SK-N-DZ (cell line): Measurements from ENCODE around the gene CCDC141.

Experiments
- DNase-seq: peaks from one replicate; pipeline ENCODE4 v3.0.0-alpha.2; 2015; ENCODE audit warnings: low spot score

CCDC141 gene

DNA sequence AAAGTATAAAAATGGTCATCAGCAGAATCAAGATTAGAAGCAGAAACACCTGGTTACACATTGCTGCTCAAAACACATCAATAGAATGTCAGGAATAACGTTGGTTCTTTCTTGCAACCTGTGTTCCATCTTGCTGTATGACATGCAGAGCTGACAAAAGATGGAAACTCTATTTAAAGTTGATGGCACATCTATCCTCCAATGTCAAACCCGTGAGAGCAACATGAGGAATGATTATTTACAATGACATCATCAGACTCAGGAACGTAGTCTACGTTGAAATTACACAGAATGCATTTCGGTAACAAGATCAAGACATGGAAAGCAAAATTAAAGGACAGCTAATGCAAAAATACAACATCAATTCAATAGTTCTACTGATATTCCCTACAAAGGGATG, 216.6 kb downstream of the CCDC141 start:
- no peak for DNase-seq

DNA sequence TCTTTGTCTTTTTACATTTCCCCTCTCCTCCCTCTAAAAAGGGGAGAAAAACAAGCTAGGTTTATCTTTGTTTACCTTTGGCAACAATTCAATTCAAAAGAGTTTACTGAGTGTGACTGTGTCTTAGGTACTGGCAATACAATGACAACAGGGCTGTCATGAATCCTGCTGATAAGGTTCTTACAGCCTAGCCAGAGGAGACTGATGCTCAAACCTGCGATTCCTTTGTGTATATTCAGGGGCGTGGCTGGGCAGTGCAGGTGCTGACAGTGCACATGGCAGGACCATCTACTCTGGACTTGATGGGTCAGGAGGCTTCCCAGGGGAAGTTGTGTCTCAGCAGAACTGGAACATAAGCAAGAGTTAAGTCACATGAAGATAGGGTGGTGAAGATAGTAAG, 219.5 kb downstream of the CCDC141 start:
- DNase-seq, result no peak

DNA sequence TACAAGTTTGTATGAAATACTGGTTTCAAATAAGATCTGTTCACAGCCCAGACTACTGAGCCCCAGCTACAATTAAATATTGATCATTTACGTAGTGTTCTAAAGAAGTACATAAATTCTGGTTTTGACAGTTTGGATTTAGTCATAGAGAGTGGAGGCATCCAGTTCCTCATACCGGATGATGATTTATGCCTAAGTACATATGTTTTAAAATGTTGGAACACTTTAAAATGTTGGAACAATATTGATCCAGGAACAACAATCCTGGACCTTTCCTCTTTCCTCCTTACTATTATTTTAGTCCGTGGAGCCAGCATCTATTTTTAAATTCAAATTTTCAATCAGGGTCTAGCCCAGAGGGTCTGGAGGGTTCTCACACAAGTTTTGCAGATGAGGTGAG, 220.0 kb downstream of the CCDC141 start:
- no peak for DNase-seq

DNA sequence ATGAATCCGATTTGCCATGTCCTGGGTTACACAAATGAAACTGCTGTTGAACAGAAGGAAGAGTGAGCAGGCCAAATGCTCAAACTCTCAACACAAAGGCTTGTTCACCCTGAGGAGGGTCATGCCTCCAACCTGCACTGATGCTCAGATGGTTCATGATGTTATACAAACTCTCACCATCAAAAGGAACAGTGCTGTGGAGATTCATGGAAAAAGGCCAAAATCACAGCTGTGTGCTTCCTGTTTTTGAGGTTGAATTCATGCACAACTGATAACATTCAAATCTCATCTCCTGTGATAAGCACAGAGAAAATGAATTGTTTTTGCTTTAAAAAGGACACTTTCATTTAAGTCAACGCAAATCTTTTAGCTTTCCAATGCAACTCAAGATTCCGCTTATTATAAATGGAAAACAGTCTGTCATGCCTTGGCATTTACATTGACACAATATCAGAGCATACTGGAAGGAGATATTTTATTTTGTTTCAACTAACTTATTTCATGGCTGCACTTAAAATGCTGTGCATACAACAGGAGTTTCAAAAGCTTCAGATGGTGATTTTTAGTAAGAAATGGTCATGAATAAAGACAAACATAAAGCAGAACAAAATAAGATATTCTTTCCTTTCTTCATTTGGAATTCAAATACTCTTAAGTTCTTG, 220.5 kb downstream of the CCDC141 start:
- no peak for DNase-seq

DNA sequence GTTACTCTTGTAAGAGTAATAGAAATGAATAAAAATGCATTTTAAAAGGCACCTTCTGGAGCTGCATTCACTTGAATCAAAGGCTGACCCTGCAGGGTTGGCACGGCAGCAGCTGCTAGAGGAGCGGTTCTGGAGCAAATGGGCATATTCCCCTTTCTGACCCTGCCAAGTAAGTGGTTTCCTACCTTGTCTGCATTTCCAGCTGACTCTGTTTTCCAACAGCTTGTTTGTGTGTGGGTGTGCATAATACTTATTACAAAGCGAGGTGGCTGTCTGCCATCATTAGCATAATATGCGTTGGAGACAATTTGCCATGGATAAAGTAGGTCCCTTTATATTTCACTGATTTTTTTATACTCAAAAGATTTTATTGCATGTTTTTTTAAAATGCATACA, 221.5 kb downstream of the CCDC141 start:
- no peak for DNase-seq

DNA sequence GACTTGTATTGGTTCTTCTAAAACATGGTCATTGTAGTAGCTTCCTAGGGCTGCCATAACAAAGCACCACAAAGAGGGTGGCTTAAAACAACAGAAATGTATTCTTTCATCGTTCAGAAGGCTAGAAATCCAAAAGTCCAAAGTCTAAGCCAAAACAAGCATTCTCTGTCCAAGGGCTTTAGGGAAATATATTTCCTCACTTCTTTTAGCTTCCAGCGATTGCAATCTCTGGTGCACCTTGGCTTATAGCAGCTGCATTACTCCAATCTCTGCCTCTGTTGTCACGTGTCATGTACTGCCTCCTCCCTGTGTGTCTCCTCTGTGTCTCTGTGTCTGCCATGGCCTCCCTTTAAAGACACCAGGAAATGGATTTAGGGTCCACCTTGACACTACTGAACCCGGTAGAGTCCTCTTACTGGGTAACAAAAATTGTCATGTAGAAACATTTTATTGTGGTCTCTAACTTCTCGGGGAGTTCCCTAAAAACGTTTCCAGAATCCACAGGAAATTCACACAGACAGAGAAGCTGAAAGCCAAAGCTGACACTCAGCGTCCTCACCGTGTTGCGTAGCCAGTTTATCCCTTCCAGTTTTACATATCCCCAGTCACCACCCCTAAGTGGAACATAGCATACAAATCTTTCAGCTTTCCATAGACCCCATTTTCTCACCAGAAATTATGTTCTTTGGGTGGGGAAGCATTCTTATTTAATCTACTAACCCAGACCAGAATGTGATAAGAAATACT, 222.0 kb downstream of the CCDC141 start:
- no peak for DNase-seq

DNA sequence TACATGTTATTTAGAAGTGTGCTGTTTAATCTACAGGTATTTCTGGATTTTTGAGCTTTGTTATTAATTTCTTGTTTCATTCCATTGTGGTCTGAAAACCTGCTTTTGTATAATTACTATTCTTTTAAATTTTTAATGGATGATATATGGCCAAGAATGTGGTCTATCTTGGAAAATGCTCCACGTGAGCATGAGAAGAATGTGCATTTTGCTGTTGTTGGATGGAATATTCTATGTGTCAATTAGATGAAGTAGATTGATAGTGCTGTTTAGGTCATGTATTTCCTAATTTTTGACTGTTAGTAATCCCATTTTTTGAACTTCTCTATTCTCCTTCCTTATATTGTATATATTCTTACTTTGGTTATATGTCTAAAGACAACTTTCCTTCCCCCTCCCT, 222.8 kb downstream of the CCDC141 start:
- no peak for DNase-seq

DNA sequence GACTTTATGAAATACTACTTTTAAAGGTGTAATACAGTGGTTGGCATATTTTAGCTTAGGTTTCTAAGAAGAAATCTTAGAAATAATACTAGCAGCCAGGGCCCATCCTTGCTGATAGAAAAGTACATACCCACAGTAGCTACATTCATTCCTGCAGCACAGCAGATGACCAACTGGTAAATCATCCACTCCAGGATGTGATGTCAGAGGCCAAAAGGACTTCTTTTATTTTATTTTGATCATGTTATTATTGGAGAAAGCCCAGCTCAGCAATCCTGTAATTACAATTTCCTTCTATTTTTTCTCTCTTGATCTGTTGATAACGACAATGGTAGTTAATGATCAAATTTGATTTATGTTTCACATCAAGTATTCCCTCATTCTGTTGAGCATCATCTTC, 224.8 kb downstream of the CCDC141 start:
- DNase-seq, result no peak

DNA sequence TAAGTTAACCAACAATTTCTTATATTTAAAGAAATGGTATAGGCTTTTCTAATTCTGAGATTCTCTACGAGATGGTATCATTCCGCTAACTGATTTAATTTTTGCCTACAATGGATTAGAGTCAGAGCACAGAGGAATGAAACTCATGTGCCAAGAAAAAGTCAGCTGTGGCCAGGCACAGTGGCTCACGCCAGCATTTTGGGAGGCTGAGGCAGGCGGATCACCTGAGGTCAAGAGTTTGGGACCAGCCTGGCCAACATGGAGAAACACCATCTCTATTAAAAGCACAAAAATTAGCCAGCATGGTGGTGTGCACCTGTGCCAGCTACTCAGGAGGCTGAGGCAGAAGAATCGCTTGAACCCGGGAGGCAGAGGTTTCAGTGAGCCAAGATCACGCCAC, 225.8 kb downstream of the CCDC141 start:
- DNase-seq, result no peak

DNA sequence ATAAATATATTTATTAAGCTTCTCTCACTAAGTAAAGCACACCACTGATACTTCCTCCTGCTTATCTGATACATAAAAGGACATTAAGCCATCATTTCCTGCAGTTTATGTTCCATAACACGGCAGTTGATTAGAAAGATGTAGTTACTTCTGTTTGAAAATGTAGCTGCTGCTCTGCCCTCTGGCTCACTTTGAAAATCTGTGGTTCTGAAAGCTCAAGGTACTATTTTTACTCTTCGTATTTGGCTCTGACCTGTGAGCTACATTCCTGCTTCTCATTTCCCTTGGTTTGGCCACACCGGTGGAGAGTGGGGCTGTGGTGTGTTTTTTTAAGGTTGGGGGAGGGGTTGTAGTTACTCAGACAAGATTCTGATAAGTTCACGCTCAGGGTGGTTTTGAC, 229.9 kb downstream of the CCDC141 start:
- DNase-seq, result no peak

DNA sequence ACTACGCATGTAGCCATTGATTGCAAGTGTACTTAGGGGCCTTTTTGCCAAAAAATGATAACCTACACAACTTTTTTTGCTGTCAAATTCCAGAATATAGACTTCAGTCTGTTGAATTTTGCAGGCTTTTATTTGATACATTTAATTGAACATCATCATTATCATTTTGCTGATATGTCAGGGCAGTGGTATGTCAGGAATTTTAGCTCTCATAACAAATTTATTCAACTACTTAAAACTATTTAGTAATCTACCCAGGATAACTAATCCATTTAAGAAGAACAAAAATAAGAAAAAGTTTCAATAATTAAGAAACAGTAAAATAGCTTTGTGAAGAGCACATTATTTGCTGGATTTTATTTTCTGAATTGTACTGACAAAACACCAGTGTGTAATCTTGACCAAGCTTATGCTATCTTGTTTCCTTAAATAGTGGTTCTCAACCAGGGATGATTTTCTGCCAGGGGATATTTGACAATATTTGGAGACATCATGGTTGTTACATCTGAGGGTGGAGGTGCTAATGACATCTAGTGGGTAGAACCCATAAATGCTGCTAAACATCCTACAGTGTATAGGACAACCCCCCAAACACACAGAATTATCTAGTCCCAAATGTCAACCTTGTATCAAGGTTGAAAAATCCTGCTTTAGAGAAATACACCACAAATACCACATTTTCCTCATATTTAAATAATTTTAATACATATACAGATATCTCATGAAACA, 230.6 kb downstream of the CCDC141 start:
- no peak for DNase-seq

DNA sequence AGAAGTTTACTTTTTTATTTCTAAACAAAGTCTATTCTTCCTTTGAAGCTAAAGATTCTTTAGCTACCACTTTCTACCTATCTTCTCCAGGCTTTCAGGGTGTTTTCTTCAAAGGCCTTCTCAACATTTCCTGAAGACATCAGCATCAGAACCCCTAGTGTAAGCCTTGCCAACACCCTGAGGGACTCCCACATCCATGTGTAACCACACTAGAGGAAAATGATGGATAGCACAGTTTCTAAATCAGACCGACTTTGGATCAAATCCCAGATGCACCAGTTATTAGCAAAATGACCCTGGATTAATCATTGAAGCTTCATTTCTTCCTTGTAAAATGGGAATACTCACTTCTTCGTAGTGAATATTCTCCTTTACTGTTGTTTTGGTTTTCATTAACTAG, 238.0 kb downstream of the CCDC141 start:
- DNase-seq, result no peak

DNA sequence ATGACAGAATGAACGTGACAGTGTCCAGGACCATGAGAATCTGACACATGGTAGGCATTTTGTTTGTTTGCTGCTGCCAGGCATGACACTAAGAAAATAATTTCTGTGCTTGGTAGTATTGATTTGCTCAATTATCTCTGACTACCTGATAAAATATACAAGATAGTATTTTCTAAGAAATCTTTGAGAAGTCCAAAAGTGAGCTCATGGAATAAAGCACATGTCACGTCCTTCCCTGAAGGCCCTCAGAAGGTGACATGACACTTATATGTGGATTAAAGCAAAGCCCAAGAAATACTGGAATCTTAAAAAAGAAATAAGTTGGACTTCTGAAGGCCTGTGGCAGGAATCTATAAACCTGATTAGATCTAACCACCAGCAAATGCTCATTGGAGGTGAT, 238.9 kb downstream of the CCDC141 start:
- peak; percentile 85 for DNase-seq

DNA sequence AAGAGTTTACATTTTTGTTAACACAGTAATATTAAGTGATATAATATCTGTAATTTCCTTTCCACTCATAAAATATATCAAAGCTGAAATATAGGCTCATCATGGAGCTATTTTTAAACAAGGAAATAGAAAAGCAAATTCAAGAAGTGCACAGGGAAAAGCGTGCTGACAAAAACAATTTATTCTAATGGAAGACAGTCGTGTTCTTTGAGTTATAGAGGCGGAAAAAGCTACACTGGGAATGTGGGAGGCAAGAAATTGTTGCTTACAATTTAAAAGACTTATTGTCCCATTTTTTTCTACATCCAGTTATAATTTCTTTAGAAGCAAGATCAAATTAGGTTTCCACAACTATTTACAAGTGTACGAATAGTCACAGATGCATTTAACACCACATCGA, 239.5 kb downstream of the CCDC141 start:
- peak; percentile 56 for DNase-seq

DNA sequence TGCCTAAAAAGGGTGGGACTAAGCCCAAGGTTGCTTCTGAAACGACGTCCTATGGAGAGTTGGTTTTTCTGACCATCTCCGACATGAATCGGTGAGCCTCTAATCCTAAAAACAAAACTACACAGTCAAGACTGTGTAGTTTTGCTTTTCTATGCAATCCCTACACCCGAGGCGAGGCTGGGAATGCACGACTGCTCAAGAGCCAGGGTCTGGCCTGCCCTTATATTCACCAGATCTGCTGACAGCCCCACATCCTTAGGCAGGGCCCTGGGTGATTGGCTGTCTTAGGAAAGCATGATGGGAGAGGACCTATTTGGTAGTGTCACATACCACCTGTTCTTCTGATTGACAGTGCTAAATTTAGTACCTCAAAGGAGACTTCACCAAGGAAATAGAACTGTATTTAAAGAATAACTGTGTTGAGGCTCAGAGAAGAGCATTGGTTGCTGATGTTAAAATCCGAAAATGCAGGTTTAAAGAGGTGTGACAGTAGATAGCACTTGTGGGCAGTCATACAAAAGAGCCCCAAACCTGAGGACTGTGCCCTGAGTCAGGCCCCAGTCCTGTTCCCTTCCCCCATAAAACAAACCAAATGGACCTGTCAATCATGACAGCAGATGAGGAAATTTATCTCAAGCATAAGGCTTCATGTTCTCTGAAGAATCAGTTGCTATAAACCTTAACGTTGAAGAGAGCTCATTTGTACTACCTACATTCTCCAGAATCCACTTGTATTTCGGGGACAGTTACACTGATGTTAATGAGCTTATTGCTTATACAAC, 242.5 kb downstream of the CCDC141 start, which contains the start of gene TTN:
Gene TTN (minus strand): TSS at position 197 of the 782 bp plus-strand sequence. CDS start 2,781 bp downstream, outside the sequence.
- no peak for DNase-seq

DNA sequence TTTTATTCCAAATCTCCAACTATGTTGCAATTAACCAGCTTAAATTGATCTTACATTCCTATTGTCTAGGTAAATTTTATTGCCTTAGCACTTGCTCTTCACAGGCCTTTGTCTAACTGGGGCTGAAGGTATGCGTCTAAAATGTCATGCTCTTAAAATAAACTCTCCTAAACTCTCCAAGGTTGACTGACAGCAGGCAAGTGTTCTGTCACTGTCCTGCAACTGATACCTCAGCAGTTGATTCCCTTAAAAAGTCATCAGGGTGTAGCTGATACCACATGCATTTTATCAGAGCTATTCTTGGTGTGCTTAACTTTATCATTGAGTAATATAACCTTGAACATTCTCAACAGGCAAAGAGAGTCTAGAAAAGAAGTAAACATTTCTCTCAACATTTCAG, 243.4 kb downstream of the CCDC141 start:
- DNase-seq, result no peak

DNA sequence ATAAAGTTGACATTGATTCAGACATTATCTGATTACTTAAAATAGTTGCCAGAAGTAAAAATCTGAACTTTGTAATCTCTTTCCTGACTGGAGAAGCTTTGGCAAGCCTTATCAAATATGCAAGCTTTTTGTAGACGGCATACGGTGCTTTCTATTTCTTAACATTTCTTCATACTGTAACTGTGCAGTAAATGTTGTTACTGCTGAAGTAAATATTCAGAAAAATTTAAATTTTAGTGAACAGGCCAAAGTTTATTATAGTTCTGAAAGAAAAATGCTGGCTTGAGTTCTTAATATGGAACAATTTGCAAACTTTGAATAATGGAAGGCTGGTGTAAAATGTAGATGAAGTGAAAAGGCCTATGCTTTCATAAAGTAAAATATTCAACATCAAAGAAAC, 244.5 kb downstream of the CCDC141 start:
- no peak for DNase-seq

DNA sequence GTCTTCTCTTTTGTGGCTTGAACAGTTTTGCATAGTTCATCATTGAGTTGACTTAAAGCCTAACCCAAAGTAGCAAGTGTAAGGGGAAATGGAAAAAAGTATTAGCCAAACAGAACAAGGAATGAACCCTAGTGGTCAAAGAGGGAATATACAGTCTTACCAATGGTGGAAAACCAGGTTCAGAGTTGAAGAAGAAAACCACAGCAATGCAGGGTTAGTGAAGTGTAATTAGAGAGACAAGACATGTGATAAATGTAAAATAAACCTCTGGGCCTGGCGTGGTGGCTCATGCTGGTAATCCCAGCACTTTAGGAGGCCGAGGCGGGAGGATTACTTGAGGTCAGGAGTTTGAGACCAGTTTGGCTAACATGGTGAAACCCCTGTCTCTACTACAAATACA, 245.1 kb downstream of the CCDC141 start:
- no peak for DNase-seq

DNA sequence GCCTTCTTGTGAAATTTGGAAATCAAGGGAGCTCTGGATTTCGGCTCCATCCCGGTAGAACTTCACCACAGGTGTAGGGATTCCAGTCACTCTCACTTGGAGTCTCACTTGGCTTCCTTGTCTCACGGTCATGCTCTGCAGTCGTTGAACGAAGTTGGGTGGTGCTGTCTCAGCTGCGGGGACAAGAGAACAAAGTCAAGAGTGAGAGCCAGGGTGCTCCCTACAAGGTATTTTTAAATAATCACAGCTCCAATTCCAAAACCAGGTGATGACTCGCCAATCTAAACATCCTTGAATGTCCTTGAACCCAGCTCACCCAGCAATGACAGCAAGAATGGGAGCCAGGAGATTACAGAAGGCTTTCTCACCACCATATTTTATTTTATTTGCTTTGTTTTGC, 249.4 kb downstream of the CCDC141 start:
- DNase-seq, result no peak

DNA sequence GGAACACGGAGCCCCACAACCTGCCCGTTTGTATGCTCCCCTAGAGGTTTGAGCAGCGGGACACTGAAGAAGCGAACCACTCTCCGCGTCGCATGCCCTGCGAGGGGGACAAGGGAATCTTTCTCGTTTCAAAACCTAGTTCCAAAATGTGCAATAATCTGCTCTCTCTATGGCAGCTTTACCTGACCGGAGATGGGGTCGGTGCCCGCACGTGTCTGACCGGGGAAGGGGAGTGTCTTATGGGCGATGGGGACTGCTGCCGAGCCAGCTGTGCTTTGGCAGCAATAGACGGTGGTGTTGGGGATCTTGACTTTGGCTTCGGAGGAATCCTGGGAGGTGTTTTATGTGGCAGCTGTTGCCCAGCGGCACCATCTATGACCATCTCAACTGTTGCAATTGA, 250.6 kb downstream of the CCDC141 start:
- DNase-seq, result no peak

DNA sequence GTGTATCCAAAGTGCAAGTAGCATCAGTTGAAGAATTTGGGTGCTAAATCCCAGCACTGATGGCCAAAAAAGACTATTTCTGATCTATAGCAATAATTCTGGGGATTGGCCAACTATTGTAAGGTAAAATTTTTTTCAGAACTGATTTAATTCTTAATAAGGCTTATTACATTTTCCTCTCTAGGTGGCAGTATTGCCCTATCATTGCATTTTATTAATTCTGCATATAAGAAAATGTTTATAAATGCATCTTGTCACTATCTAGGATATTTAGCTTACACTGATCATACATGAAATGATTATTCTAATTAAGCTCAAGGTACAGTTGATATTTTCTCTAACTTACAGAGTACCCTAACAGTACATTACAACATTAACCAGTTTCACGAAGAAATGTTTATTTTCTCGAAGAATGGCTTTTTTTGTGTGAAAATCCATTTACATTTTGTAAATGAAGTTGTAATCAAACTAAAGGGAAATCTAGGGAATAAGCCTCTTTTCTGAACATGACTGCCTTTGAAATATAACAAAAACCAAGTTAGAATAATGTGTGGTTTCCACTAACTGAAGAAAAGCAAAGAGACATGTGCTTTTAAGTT, 253.8 kb downstream of the CCDC141 start:
- peak; percentile 45 for DNase-seq

DNA sequence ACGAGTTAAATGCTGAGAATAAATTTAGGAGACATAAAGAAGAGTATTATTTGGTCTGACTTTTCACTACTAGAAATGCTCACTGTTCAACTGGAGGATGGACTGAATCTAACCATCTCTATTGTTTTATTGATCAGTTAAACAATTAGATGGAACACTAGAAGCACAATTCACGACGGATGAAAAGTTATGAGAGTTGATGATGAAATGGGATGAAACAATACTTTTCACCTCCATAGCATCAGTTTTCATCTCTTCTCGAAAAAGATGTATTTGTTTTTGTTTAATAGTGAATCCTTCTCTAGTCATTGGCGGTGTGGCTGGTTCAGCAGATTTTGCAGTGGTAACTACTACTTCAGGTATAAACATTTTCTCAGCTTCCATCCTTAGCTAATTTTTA, 262.0 kb downstream of the CCDC141 start:
- no peak for DNase-seq
